ENCODE data around the gene CCDC177. TPM values are rescaled to one million over a fixed set of nuclear protein-coding genes. Genes with fewer than 3 reads are reported as not detected.

Gene CCDC177
- total and polyA plus RNA-seq, 9 of the 15 experiments (the other 6 are each of a cell fraction or from before 2014, with no cell fraction given): not detected

DNA sequence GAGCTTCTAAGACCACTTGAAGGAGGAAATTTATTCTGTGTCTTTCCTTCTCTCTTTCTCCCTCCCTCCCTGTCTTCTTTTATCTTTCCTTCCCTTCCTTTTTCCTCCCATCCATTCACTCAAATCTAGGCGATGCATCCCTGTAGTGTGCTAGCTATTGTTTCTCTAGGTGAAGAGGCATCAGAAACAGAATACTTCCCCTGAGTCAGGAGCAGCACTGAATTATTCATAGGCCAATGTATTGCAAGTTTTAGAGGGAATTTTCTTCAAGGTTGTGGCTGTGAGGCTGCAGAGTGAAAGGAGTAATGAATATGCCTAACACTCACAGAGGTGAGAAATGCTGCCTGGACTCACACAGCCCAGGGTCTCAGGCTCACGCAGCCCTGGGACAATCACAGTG is 23.2 kb downstream of the CCDC177 start:
- H3K27ac ChIP-seq (ENCODE audit: extremely low read depth, low read depth, low read length): no peak overlapping the region
- H3K79me2 ChIP-seq (ENCODE audit: control insufficient read depth, insufficient read depth, low read length): no peaks in the 10 kb centered on the region
- no peak for ATAC-seq
- H2AFZ ChIP-seq (ENCODE audit: low read depth, low read length): no peak overlapping the region
- POLR2A ChIA-PET: interaction anchor here (0.6 kb wide), 2 partner anchors 102 to 160 kb away, joined by 3 read pairs; no protein-coding TSS in a partner anchor
- no peaks in the 10 kb centered on the region for H3K9me3 ChIP-seq (replicated peaks; ENCODE audit: control insufficient read depth, insufficient read depth, low read depth, low read length)
- H4K20me1 ChIP-seq (replicated peaks; ENCODE audit: control insufficient read depth, insufficient read depth, low read length): no peaks in the 10 kb centered on the region
- no peak for FAIRE-seq
- H3K4me1 ChIP-seq (replicated peaks in 1 of 2; ENCODE audit: control insufficient read depth in 2 of 2, insufficient read depth in 2 of 2, low read length in 2 of 2): peaks cover 0 to 7% of the 10 kb centered on the region in 2 experiments; a peak in 2 of 5 replicates
- no peaks in the 10 kb centered on the region for H3K36me3 ChIP-seq (ENCODE audit: control insufficient read depth, insufficient read depth, low read length)
- H3K4me3 ChIP-seq: no peak overlapping the region
- intact Hi-C loops (cut with micrococcal nuclease) (no loop called here), in situ Hi-C loops (cut with MboI) (loop anchor here (25.0 kb wide), 1 partner anchor 486 kb away; no protein-coding TSS in a partner anchor)
- no peak for DNase-seq (ENCODE audit: extremely low read depth in 1 of 4, low spot score in 3 of 4)
- no TSS peak for BruUV-seq (replicated peaks)
- no peak overlapping the region for H3K4me2 ChIP-seq (ENCODE audit: insufficient read depth, low read length)
- no peaks in the 10 kb centered on the region for H3K9me1 ChIP-seq (ENCODE audit: control insufficient read depth, insufficient read depth, low read length)
- H3K9ac ChIP-seq (ENCODE audit: insufficient read depth in 1 of 2, low read depth in 2 of 2, low read length in 2 of 2): no peak overlapping the region
- 0% methylated on average over 2 of the region's 2 CpGs for WGBS (ENCODE audit: insufficient coverage, low coverage, missing lambda C conversion rate)
- CTCF ChIA-PET (ENCODE audit: low intra/inter-chr PET ratio): interaction anchor here (0.7 kb wide), 1 partner anchor 18 kb away, joined by 3 read pairs; no protein-coding TSS in a partner anchor
- no peaks in the 10 kb centered on the region; a peak in 2 of 5 replicates for H3K27me3 ChIP-seq (ENCODE audit: control insufficient read depth in 2 of 2, insufficient read depth in 2 of 2, low read length in 2 of 2)
- TF ChIP-seq, protein P1, sequence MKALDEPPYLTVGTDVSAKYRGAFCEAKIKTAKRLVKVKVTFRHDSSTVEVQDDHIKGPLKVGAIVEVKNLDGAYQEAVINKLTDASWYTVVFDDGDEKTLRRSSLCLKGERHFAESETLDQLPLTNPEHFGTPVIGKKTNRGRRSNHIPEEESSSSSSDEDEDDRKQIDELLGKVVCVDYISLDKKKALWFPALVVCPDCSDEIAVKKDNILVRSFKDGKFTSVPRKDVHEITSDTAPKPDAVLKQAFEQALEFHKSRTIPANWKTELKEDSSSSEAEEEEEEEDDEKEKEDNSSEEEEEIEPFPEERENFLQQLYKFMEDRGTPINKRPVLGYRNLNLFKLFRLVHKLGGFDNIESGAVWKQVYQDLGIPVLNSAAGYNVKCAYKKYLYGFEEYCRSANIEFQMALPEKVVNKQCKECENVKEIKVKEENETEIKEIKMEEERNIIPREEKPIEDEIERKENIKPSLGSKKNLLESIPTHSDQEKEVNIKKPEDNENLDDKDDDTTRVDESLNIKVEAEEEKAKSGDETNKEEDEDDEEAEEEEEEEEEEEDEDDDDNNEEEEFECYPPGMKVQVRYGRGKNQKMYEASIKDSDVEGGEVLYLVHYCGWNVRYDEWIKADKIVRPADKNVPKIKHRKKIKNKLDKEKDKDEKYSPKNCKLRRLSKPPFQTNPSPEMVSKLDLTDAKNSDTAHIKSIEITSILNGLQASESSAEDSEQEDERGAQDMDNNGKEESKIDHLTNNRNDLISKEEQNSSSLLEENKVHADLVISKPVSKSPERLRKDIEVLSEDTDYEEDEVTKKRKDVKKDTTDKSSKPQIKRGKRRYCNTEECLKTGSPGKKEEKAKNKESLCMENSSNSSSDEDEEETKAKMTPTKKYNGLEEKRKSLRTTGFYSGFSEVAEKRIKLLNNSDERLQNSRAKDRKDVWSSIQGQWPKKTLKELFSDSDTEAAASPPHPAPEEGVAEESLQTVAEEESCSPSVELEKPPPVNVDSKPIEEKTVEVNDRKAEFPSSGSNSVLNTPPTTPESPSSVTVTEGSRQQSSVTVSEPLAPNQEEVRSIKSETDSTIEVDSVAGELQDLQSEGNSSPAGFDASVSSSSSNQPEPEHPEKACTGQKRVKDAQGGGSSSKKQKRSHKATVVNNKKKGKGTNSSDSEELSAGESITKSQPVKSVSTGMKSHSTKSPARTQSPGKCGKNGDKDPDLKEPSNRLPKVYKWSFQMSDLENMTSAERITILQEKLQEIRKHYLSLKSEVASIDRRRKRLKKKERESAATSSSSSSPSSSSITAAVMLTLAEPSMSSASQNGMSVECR (CRISPR knock-in tag; IDR thresholded peaks at IDR 0.05): no peak
- TF ChIP-seq RBM17 (IDR thresholded peaks at IDR 0.05; ENCODE audit: borderline replicate concordance, low read depth, low read length) (no peak), KLF13 (tag; IDR thresholded peaks at IDR 0.05; ENCODE audit: borderline replicate concordance, low read depth) (no peak), PCBP1 (IDR thresholded peaks at IDR 0.05; ENCODE audit: low read depth, low read length, poor library complexity, severe bottlenecking) (no peak), YY1 (IDR thresholded peaks at IDR 0.05; ENCODE audit: borderline replicate concordance in 1 of 3, control insufficient read depth in 1 of 3, extremely low read depth in 1 of 3, insufficient read depth in 3 of 3, insufficient read length in 1 of 3, insufficient replicate concordance in 2 of 3, low read depth in 1 of 3, low read length in 2 of 3) (no peak), ZNF263 (CRISPR knock-in tag; IDR thresholded peaks at IDR 0.05; ENCODE audit: borderline replicate concordance) (no peak), ATF1 (CRISPR knock-in tag; IDR thresholded peaks at IDR 0.05) (no peak), ATF1 (tag; IDR thresholded peaks at IDR 0.05) (no peak), NONO (IDR thresholded peaks at IDR 0.05; ENCODE audit: low read depth in 2 of 2, low read length in 1 of 2) (no peak), TAF9B (IDR thresholded peaks at IDR 0.05; ENCODE audit: partially characterized antibody) (no peak), ZNF780A (CRISPR knock-in tag; IDR thresholded peaks at IDR 0.05) (no peak), NR1H2 (CRISPR knock-in tag; IDR thresholded peaks at IDR 0.05) (no peak), ZKSCAN3 (CRISPR knock-in tag; IDR thresholded peaks at IDR 0.05) (no peak)
- TF ChIP-seq, protein P2, sequence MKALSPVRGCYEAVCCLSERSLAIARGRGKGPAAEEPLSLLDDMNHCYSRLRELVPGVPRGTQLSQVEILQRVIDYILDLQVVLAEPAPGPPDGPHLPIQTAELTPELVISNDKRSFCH (CRISPR knock-in tag; IDR thresholded peaks at IDR 0.05): no peak
- TF ChIP-seq, protein P2 (tag; IDR thresholded peaks at IDR 0.05): no peak
- TF ChIP-seq, protein P3, sequence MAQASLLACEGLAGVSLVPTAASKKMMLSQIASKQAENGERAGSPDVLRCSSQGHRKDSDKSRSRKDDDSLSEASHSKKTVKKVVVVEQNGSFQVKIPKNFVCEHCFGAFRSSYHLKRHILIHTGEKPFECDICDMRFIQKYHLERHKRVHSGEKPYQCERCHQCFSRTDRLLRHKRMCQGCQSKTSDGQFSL (CRISPR knock-in tag; IDR thresholded peaks at IDR 0.05): no peak
- TF ChIP-seq, protein P3 (tag; IDR thresholded peaks at IDR 0.05): no peak
